HepG2 (cell line): Measurements from ENCODE around the gene KDM4F. TPM values are rescaled to one million over a fixed set of nuclear protein-coding genes. Genes with fewer than 3 reads are reported as not detected.

Experiments used
- ATAC-seq: fragments of 200-7000 bp; cut with Tn5 transposase; 3 replicates; pipeline ENCODE4 v1.9.1; 2020; ENCODE audit warnings: mild to moderate bottlenecking, moderate library complexity
- BruUV-seq: library from RNA; stranded (reverse); fragments of 400-500 nt; replicated peaks from 2 replicates; lab custom pipeline; 2021; lab: Mats Ljungman, UMichigan
- CTCF ChIA-PET: fragments of 300-600 bp; formaldehyde crosslinking; extraction: SDS; loops from one replicate; lab custom pipeline; 2021; ENCODE audit warnings: low total read pairs, inconsistent platforms, low intra/inter-chr PET ratio; lab: Yijun Ruan, JAX
- POLR2A ChIA-PET: fragments of 350-600 bp; sonication (Branson Sonifier 250); formaldehyde crosslinking; loops from one replicate; lab custom pipeline; 2020; ENCODE audit warnings: antibody characterized with exemption, inconsistent platforms; lab: Yijun Ruan, JAX
- DNase-seq: peaks from one replicate; pipeline ENCODE4 v3.0.0-alpha.2; 2015; ENCODE audit warnings: low spot score
- FAIRE-seq: peaks from 3 replicates; lab custom pipeline; 2011; peaks lifted over from hg19 to GRCh38; lab: Jason Lieb, UNC
- H2AFZ ChIP-seq: one replicate; pipeline ENCODE4 v1.6.1; 2011; ENCODE audit warnings: low read length, inconsistent platforms
- H3K27ac ChIP-seq: fragments of 300-600 bp; 3 replicates; pipeline ENCODE4 v1.8.0; 2011; ENCODE audit warnings: mixed run types, mild to moderate bottlenecking, mixed read lengths, low read length, inconsistent platforms; ENCODE audit not compliant: insufficient read depth; ENCODE audit errors: extremely low read length
- H3K27me3 ChIP-seq, 2 experiments: fragments of 200-600 bp in 1 of 2; 2 replicates in 1 of 2; 3 replicates in 1 of 2; pipeline versions ENCODE4 v1.6.0 to v1.8.0; 2011; ENCODE audit warnings: low read length in 2 of 2, mild to moderate bottlenecking in 2 of 2, moderate library complexity in 2 of 2, inconsistent platforms in 1 of 2; ENCODE audit not compliant: insufficient read depth in 2 of 2, control insufficient read depth in 1 of 2
- H3K36me3 ChIP-seq, 2 experiments: fragments of 200-600 bp in 1 of 2; replicated peaks in 1 of 2; 2 replicates in 1 of 2; 3 replicates in 1 of 2; pipeline versions ENCODE4 v1.5.1 to v1.8.0; 2011; ENCODE audit warnings: low read length in 2 of 2, inconsistent platforms in 1 of 2; ENCODE audit not compliant: insufficient read depth in 2 of 2, control insufficient read depth in 1 of 2
- H3K4me1 ChIP-seq: 2 replicates; pipeline ENCODE4 v1.5.1; 2012; ENCODE audit warnings: low read length, inconsistent platforms; ENCODE audit not compliant: insufficient read depth
- H3K4me2 ChIP-seq: 2 replicates; pipeline ENCODE4 v1.6.0; 2011; ENCODE audit warnings: low read depth, low read length, inconsistent platforms
- H3K4me3 ChIP-seq, 3 experiments: fragments of 200-600 bp in 1 of 3; sonication (generic), shearing (Covaris generic) in 1 of 3; replicated peaks in 1 of 3; 2 replicates each; pipeline ENCODE4 v1.5.1; 2011 to 2016; ENCODE audit warnings: low read length in 3 of 3, inconsistent platforms in 2 of 3, low read depth in 2 of 3, mild to moderate bottlenecking in 2 of 3, control low read depth in 1 of 3, mixed read lengths in 1 of 3; ENCODE audit not compliant: insufficient read depth in 1 of 3
- H3K79me2 ChIP-seq: one replicate; pipeline ENCODE4 v1.6.1; 2011; ENCODE audit warnings: low read length, inconsistent platforms; ENCODE audit not compliant: insufficient read depth
- H3K9ac ChIP-seq: 2 replicates; pipeline ENCODE4 v1.6.0; 2011; ENCODE audit warnings: mild to moderate bottlenecking, low read depth, low read length, inconsistent platforms; ENCODE audit not compliant: insufficient read depth
- H3K9me3 ChIP-seq: 2 replicates; pipeline ENCODE4 v1.5.1; 2012; ENCODE audit warnings: mild to moderate bottlenecking, low read length
- H4K20me1 ChIP-seq: 2 replicates; pipeline ENCODE4 v1.6.0; 2011; ENCODE audit warnings: inconsistent platforms, mild to moderate bottlenecking, low read length, moderate library complexity; ENCODE audit not compliant: insufficient read depth
- EEA1 ChIP-seq: sonication (generic); formaldehyde crosslinking; IDR thresholded peaks from 2 replicates; pipeline ENCODE4 v1.5.1; 2020; ENCODE audit warnings: mild to moderate bottlenecking, missing genetic modification reagents, borderline replicate concordance
- HOXA9 ChIP-seq: sonication (generic); formaldehyde crosslinking; IDR thresholded peaks from 2 replicates; pipeline ENCODE4 v1.8.1; 2022; ENCODE audit warnings: missing genetic modification reagents, mild to moderate bottlenecking, moderate library complexity, borderline replicate concordance
- MIER3 ChIP-seq: IDR thresholded peaks from 2 replicates; pipeline ENCODE4 v1.6.1; 2016; ENCODE audit warnings: missing compliant biosample characterization, borderline replicate concordance
- MTF2 ChIP-seq: sonication (generic); formaldehyde crosslinking; IDR thresholded peaks from 2 replicates; pipeline ENCODE4 v1.5.0; 2020; ENCODE audit warnings: missing genetic modification reagents, borderline replicate concordance
- TAF1 ChIP-seq: sonication (generic); formaldehyde crosslinking; IDR thresholded peaks from 2 replicates; pipeline ENCODE4 v1.4.0; 2020; ENCODE audit warnings: missing genetic modification reagents
- WIZ ChIP-seq: sonication (generic); formaldehyde crosslinking; IDR thresholded peaks from 2 replicates; pipeline ENCODE4 v1.5.1; 2020; ENCODE audit warnings: mild to moderate bottlenecking, missing genetic modification reagents
- ZNF44 ChIP-seq: sonication (generic); formaldehyde crosslinking; IDR thresholded peaks from 2 replicates; pipeline ENCODE4 v1.5.1; 2020; ENCODE audit warnings: mild to moderate bottlenecking, missing genetic modification reagents
- ZNF569 ChIP-seq: sonication (generic); formaldehyde crosslinking; IDR thresholded peaks from 2 replicates; pipeline ENCODE4 v1.5.0; 2020; ENCODE audit warnings: mild to moderate bottlenecking, missing genetic modification reagents, moderate library complexity, borderline replicate concordance
- WGBS: methylation state at CpG from one replicate; pipeline ENCODE4 v1.1.6; 2017; ENCODE audit warnings: low lambda C conversion rate; 5-methylcytosine and 5-hydroxymethylcytosine counted together
- in situ Hi-C: cut with HindIII; loops from 2 replicates; pipeline ENCODE4 v1.10.0; 2017; ENCODE audit warnings: low pct_unique_long_range_greater_than_20kb; ENCODE audit not compliant: extremely low pct_ligation_motif_present
- intact Hi-C: fragments of 100-400 bp; cut with micrococcal nuclease; formaldehyde crosslinking; loops from one replicate; pipeline ENCODE4 v1.10.0; 2022; ENCODE audit not compliant: unreplicated experiment
- polyA plus RNA-seq, 8 experiments: library from polyadenylated mRNA; depleted of rRNA in 3 of 8; stranded (reverse) in 7 of 8; unstranded in 1 of 8; fragments of >200 nt; fragmentation: Illumina TruSeq in 4 of 8; extraction: Trizol in 4 of 8; gene quantifications; 2 replicates each; pipeline versions ENCODE4 v1.2.1 to v1.2.3, GENCODE V29; 2011 to 2016; ENCODE audit warnings: low read depth in 4 of 8, missing spikeins in 1 of 8, mixed read lengths in 1 of 8; ENCODE audit not compliant: insufficient read depth in 1 of 8
- total RNA-seq, 5 experiments: library from RNA; depleted of rRNA; stranded (reverse); fragments of >200 nt; fragmentation: Illumina TruSeq; extraction: Trizol; gene quantifications; 2 replicates each; pipeline ENCODE4 v1.2.3, GENCODE V29; 2016; ENCODE audit warnings: low read depth in 1 of 5
- TF ChIP-seq, protein P1 (sequence below): sonication (generic); formaldehyde crosslinking; IDR thresholded peaks from 2 replicates; pipeline ENCODE4 v1.4.0; 2020; ENCODE audit warnings: missing genetic modification reagents
- TF ChIP-seq, protein P2 (sequence below): sonication (generic); formaldehyde crosslinking; IDR thresholded peaks from 2 replicates; pipeline ENCODE4 v1.4.0; 2020; ENCODE audit warnings: missing genetic modification reagents, borderline replicate concordance
- TF ChIP-seq, protein P3 (sequence below): sonication (generic); formaldehyde crosslinking; IDR thresholded peaks from 2 replicates; pipeline ENCODE4 v1.4.0; 2020; ENCODE audit warnings: mild to moderate bottlenecking, missing genetic modification reagents
- TF ChIP-seq, protein P4 (sequence below): sonication (generic); formaldehyde crosslinking; IDR thresholded peaks from 2 replicates; pipeline ENCODE4 v1.8.1; 2023; ENCODE audit warnings: missing genetic modification reagents, mild to moderate bottlenecking, borderline replicate concordance

Gene KDM4F
- total and polyA plus RNA-seq, 2 of the 13 experiments (the other 11 are each of a cell fraction or from before 2014, with no cell fraction given): not detected

DNA sequence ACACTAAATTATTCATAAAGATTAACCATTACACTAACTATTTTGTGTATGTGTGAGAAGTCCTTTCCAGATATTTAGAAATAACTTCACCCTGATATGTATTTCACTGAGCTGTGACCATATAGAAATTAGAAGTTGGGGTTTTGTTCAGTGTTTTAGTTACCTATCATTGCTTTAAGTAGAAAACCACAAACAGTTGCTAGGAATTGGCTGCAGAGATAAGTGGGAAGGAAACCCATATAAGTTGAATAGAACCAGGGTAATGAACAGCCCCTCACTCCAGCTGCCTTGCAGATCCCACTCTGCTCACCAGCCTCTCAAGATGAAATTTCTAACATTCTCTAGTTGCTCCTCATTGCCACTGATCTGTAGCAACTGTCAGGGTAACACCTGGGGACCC lies 27.8 kb downstream of the KDM4F start (continued):
- TF ChIP-seq, protein P1, sequence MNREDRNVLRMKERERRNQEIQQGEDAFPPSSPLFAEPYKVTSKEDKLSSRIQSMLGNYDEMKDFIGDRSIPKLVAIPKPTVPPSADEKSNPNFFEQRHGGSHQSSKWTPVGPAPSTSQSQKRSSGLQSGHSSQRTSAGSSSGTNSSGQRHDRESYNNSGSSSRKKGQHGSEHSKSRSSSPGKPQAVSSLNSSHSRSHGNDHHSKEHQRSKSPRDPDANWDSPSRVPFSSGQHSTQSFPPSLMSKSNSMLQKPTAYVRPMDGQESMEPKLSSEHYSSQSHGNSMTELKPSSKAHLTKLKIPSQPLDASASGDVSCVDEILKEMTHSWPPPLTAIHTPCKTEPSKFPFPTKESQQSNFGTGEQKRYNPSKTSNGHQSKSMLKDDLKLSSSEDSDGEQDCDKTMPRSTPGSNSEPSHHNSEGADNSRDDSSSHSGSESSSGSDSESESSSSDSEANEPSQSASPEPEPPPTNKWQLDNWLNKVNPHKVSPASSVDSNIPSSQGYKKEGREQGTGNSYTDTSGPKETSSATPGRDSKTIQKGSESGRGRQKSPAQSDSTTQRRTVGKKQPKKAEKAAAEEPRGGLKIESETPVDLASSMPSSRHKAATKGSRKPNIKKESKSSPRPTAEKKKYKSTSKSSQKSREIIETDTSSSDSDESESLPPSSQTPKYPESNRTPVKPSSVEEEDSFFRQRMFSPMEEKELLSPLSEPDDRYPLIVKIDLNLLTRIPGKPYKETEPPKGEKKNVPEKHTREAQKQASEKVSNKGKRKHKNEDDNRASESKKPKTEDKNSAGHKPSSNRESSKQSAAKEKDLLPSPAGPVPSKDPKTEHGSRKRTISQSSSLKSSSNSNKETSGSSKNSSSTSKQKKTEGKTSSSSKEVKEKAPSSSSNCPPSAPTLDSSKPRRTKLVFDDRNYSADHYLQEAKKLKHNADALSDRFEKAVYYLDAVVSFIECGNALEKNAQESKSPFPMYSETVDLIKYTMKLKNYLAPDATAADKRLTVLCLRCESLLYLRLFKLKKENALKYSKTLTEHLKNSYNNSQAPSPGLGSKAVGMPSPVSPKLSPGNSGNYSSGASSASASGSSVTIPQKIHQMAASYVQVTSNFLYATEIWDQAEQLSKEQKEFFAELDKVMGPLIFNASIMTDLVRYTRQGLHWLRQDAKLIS: no peak
- TF ChIP-seq TAF1 (CRISPR knock-in tag): no peak
- no peak for TF ChIP-seq ZNF44 (CRISPR knock-in tag)
- TF ChIP-seq MIER3: no peak
- TF ChIP-seq HOXA9 (CRISPR knock-in tag): no peak

DNA sequence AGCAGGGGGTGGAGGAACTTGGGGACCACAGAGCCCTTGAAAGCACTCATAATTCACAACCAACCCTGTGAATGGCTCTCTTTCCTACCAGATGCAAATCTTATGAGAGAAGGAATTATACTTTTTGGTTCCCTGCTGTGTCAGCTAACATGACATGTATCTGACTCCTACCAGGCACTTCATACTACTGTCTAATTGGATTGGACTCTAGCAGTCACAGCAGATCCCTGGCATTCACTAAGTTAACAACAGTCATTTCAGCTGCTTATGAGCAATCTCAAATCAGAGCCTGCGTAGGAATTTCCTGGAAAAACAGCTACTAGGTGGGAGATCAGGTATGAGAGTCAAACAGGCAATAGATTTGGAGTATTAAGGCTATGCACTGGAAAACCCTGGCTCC lies 29.3 kb downstream of the KDM4F start:
- DNase-seq: no peak
- H2AFZ ChIP-seq: no peak overlapping the region
- H3K27me3 ChIP-seq: no peaks in the 10 kb centered on the region; a peak in 2 of 5 replicates
- no peak for FAIRE-seq
- no TSS peak for BruUV-seq
- no peaks in the 10 kb centered on the region for H4K20me1 ChIP-seq
- in situ Hi-C loops (loop anchor here (25.0 kb wide), 1 partner anchor 159 kb away; the partner anchor contains the start of gene SESN3), intact Hi-C loops (no loop called here)
- WGBS: 5% methylated on average over 1 of the region's 1 CpG
- H3K27ac ChIP-seq: no peak overlapping the region
- ATAC-seq: no peak
- CTCF ChIA-PET: no interaction called here
- peaks cover 5% of the 10 kb centered on the region; the same call in 1 of the 2 replicates for H3K4me1 ChIP-seq
- H3K9ac ChIP-seq: no peak overlapping the region
- H3K4me3 ChIP-seq: no peak overlapping the region
- H3K79me2 ChIP-seq: no peaks in the 10 kb centered on the region
- POLR2A ChIA-PET: no interaction called here
- H3K9me3 ChIP-seq: no peaks in the 10 kb centered on the region
- no peaks in the 10 kb centered on the region for H3K36me3 ChIP-seq
- no peak overlapping the region for H3K4me2 ChIP-seq
- TF ChIP-seq EEA1 (CRISPR knock-in tag) (no peak), WIZ (no peak), MTF2 (no peak), ZNF569 (CRISPR knock-in tag) (no peak)
- TF ChIP-seq, protein P2, sequence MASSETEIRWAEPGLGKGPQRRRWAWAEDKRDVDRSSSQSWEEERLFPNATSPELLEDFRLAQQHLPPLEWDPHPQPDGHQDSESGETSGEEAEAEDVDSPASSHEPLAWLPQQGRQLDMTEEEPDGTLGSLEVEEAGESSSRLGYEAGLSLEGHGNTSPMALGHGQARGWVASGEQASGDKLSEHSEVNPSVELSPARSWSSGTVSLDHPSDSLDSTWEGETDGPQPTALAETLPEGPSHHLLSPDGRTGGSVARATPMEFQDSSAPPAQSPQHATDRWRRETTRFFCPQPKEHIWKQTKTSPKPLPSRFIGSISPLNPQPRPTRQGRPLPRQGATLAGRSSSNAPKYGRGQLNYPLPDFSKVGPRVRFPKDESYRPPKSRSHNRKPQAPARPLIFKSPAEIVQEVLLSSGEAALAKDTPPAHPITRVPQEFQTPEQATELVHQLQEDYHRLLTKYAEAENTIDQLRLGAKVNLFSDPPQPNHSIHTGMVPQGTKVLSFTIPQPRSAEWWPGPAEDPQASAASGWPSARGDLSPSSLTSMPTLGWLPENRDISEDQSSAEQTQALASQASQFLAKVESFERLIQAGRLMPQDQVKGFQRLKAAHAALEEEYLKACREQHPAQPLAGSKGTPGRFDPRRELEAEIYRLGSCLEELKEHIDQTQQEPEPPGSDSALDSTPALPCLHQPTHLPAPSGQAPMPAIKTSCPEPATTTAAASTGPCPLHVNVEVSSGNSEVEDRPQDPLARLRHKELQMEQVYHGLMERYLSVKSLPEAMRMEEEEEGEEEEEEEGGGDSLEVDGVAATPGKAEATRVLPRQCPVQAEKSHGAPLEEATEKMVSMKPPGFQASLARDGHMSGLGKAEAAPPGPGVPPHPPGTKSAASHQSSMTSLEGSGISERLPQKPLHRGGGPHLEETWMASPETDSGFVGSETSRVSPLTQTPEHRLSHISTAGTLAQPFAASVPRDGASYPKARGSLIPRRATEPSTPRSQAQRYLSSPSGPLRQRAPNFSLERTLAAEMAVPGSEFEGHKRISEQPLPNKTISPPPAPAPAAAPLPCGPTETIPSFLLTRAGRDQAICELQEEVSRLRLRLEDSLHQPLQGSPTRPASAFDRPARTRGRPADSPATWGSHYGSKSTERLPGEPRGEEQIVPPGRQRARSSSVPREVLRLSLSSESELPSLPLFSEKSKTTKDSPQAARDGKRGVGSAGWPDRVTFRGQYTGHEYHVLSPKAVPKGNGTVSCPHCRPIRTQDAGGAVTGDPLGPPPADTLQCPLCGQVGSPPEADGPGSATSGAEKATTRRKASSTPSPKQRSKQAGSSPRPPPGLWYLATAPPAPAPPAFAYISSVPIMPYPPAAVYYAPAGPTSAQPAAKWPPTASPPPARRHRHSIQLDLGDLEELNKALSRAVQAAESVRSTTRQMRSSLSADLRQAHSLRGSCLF (CRISPR knock-in tag): no peak
- TF ChIP-seq, protein P3, sequence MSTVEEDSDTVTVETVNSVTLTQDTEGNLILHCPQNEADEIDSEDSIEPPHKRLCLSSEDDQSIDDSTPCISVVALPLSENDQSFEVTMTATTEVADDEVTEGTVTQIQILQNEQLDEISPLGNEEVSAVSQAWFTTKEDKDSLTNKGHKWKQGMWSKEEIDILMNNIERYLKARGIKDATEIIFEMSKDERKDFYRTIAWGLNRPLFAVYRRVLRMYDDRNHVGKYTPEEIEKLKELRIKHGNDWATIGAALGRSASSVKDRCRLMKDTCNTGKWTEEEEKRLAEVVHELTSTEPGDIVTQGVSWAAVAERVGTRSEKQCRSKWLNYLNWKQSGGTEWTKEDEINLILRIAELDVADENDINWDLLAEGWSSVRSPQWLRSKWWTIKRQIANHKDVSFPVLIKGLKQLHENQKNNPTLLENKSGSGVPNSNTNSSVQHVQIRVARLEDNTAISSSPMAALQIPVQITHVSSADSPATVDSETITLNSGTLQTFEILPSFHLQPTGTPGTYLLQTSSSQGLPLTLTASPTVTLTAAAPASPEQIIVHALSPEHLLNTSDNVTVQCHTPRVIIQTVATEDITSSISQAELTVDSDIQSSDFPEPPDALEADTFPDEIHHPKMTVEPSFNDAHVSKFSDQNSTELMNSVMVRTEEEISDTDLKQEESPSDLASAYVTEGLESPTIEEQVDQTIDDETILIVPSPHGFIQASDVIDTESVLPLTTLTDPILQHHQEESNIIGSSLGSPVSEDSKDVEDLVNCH: no peak
- TF ChIP-seq, protein P4, sequence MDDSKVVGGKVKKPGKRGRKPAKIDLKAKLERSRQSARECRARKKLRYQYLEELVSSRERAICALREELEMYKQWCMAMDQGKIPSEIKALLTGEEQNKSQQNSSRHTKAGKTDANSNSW (CRISPR knock-in tag): no peak
